Measurements from ENCODE around the gene KCNQ4. TPM values are rescaled to one million over a fixed set of nuclear protein-coding genes. Genes with fewer than 3 reads are reported as not detected.

The KCNQ4 gene
- total RNA-seq, 1 donor from 2014 or later, result 0.27 TPM

- peaks cover 16% of the 10 kb centered on the region for H3K4me1 Mint-ChIP-seq
- DNase-seq, result no peak
- CTCF ChIA-PET, result no interaction called here
Observed at GRCh38 chr1:40829631-40830245, 46.2 kb downstream of the KCNQ4 start.

GRCh38 chr1:40830419-40830943 is 46.9 kb downstream of the KCNQ4 start:
- TF ChIP-seq CTCF (IDR thresholded peaks at IDR 0.05), result no peak
- no peak overlapping the region for H3K4me3 Mint-ChIP-seq
- no peak for DNase-seq
- H3K36me3 Mint-ChIP-seq (ENCODE audit: low read depth), result no peaks in the 10 kb centered on the region
- peaks cover 9% of the 10 kb centered on the region for H3K4me1 Mint-ChIP-seq
- no peaks in the 10 kb centered on the region for H3K27me3 Mint-ChIP-seq
- intact Hi-C loops (cut with micrococcal nuclease), result no loop called here
- ChIA-PET CTCF (no interaction called here), POLR2A (no interaction called here)
- no peak overlapping the region for H3K27ac Mint-ChIP-seq
- no peaks in the 10 kb centered on the region for H3K9me3 Mint-ChIP-seq
- no peak for ATAC-seq (ENCODE audit: low read depth)

More at GRCh38 chr1:40829631-40830245, 46.2 kb downstream of the KCNQ4 start:
- H3K27me3 Mint-ChIP-seq, result no peaks in the 10 kb centered on the region
- no peak for TF ChIP-seq CTCF (IDR thresholded peaks at IDR 0.05)
- no peak overlapping the region for H3K27ac Mint-ChIP-seq
- intact Hi-C loops (cut with micrococcal nuclease), result no loop called here
- H3K36me3 Mint-ChIP-seq (ENCODE audit: low read depth), result no peaks in the 10 kb centered on the region
- no peak for ATAC-seq (ENCODE audit: low read depth)
- POLR2A ChIA-PET, result no interaction called here
- H3K4me3 Mint-ChIP-seq, result no peak overlapping the region
- no peaks in the 10 kb centered on the region for H3K9me3 Mint-ChIP-seq

GRCh38 chr1:40831001-40831732 is 47.6 kb downstream of the KCNQ4 start:
- H3K4me1 Mint-ChIP-seq, result peaks cover 4% of the 10 kb centered on the region
- no peak for DNase-seq
- H3K27me3 Mint-ChIP-seq, result no peaks in the 10 kb centered on the region
- ChIA-PET POLR2A (interaction anchor here (0.7 kb wide), 1 partner anchor 54 kb away, joined by 4 read pairs; no protein-coding TSS in a partner anchor), CTCF (no interaction called here)
- no peak for ATAC-seq (ENCODE audit: low read depth)
- no peak overlapping the region for H3K4me3 Mint-ChIP-seq
- intact Hi-C loops (cut with micrococcal nuclease), result no loop called here
- H3K27ac Mint-ChIP-seq, result no peak overlapping the region
- TF ChIP-seq CTCF (IDR thresholded peaks at IDR 0.05), result no peak
- no peaks in the 10 kb centered on the region for H3K9me3 Mint-ChIP-seq
- H3K36me3 Mint-ChIP-seq (ENCODE audit: low read depth), result no peaks in the 10 kb centered on the region

GRCh38 chr1:40833979-40834378 is 50.4 kb downstream of the KCNQ4 start:
- Mint-ChIP-seq H3K36me3 (ENCODE audit: low read depth) (no peaks in the 10 kb centered on the region), H3K27ac (no peak overlapping the region), H3K4me1 (no peaks in the 10 kb centered on the region), H3K9me3 (no peaks in the 10 kb centered on the region), H3K27me3 (no peaks in the 10 kb centered on the region), H3K4me3 (no peak overlapping the region)
- ATAC-seq (ENCODE audit: low read depth) (no peak), DNase-seq (no peak)
- TF ChIP-seq CTCF (IDR thresholded peaks at IDR 0.05), result no peak
- ChIA-PET POLR2A (interaction anchor here (0.7 kb wide), 1 partner anchor 827 kb away, joined by 4 read pairs; no protein-coding TSS in a partner anchor), CTCF (no interaction called here)
- intact Hi-C loops (cut with micrococcal nuclease), result no loop called here

GRCh38 chr1:40834968-40835545 is 51.5 kb downstream of the KCNQ4 start:
- TF ChIP-seq CTCF (IDR thresholded peaks at IDR 0.05), result no peak
- Mint-ChIP-seq H3K4me1 (no peaks in the 10 kb centered on the region), H3K27ac (no peak overlapping the region), H3K4me3 (no peak overlapping the region), H3K9me3 (no peaks in the 10 kb centered on the region), H3K36me3 (ENCODE audit: low read depth) (no peaks in the 10 kb centered on the region), H3K27me3 (no peaks in the 10 kb centered on the region)
- DNase-seq (no peak), ATAC-seq (ENCODE audit: low read depth) (no peak)
- intact Hi-C loops (cut with micrococcal nuclease), result no loop called here
- POLR2A ChIA-PET, result no interaction called here
- CTCF ChIA-PET, result no interaction called here
